ENCODE measurements around the gene ZNF593.

DNA sequence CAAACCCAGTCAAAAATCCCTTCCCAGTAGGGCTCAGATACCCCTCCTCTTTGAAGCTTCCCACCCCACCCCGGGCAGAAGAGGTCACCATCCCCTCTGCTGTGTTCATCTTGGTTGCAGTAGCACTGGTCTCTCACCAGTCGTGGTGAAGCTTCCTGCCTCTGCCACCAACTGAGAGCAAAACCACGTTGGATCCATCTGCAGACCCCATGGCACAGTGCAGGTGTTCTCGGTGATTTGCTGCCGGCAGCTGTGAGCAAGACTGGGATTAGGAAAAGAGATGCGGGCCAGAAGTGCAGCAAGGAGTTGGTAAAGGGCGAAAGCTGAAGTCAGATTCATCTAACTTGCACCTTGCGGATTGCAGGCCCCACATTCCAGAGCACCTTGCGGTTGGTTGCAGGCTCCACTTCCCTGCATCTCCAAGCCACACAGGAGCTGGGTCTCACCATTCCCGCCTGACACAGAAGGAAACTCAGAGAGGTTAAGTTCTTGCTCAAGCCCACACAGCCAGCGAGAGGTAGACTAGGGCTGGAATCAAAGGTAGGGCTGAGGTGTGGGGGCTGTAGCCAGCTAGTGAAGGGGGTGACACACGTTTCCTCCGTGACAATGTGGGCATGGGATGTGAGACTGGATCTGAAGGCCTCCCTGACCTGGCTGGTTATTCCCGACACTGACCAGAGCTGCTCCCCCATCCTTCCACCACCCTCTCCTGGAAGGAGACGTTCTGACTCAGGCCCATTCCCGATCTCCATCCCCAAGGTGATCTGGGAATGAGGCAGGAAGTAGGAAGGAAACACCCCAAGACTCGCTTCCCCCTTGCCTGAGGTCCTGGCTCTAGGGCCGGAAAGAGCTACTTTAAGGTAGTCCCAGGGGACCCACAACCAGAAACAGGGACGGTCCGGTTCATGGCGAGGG is 14.1 kb upstream of the ZNF593 start:
- TF ChIP-seq, protein P1, sequence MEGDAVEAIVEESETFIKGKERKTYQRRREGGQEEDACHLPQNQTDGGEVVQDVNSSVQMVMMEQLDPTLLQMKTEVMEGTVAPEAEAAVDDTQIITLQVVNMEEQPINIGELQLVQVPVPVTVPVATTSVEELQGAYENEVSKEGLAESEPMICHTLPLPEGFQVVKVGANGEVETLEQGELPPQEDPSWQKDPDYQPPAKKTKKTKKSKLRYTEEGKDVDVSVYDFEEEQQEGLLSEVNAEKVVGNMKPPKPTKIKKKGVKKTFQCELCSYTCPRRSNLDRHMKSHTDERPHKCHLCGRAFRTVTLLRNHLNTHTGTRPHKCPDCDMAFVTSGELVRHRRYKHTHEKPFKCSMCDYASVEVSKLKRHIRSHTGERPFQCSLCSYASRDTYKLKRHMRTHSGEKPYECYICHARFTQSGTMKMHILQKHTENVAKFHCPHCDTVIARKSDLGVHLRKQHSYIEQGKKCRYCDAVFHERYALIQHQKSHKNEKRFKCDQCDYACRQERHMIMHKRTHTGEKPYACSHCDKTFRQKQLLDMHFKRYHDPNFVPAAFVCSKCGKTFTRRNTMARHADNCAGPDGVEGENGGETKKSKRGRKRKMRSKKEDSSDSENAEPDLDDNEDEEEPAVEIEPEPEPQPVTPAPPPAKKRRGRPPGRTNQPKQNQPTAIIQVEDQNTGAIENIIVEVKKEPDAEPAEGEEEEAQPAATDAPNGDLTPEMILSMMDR (IDR thresholded peaks at IDR 0.05) = no peak
- TF ChIP-seq POLR2AphosphoS5 (IDR thresholded peaks at IDR 0.05; ENCODE audit: insufficient read depth in 1 of 2, low read depth in 1 of 2) = no peak
- no peak for TF ChIP-seq POLR2A (IDR thresholded peaks at IDR 0.05)

Measured in vagina (tissue), 2 donors.